AML-193 (cell line): ENCODE results near the gene RP2.

ENCODE experiments used
- DNase-seq, 2 experiments: peaks; one replicate each; lab custom pipeline; 2025; lab: John Stamatoyannopoulos, UW

Gene RP2

DNA sequence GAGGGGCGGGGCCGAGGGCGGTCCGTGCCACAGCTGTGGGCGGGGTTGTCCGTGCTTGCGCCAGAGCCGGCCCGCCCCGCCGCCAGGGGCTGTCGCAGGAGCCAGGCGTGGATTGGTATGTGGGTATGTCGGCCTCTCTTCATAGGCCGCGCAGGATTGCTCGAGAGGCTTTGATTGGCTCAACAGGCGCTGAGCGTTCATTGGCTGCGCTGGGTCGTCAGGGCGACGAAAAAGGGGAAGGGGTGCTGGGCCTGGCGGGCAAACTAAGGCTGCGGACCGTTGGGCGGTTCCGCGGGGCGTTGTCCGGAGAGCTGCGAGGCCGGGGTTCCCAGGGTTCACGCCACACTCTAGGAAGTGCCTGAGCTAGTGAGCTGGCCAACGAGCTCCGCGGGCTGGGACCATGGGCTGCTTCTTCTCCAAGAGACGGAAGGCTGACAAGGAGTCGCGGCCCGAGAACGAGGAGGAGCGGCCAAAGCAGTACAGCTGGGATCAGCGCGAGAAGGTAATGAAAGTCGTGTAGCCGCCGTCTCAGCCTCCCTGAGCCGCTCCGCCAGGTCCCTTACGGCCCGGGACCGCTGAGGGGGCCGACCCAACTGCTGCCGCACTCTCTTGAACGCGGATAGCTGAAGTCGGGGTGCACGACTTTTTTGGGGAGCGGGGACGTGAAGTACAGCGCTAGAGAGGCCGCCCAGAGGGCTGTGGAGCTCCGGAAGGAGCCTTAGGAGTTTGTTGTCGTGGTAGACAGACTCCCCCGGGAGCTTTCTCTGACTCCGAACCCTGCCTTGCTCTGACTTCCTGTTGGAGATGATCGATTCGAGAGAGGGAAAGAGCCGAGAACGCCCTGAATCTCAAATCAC is at the start of gene RP2:
RP2 (plus strand) TSS at position 343 of the 857 bp plus-strand sequence; CDS start at position 401, 58 bp downstream.
- DNase-seq = peak; percentile 73

DNA sequence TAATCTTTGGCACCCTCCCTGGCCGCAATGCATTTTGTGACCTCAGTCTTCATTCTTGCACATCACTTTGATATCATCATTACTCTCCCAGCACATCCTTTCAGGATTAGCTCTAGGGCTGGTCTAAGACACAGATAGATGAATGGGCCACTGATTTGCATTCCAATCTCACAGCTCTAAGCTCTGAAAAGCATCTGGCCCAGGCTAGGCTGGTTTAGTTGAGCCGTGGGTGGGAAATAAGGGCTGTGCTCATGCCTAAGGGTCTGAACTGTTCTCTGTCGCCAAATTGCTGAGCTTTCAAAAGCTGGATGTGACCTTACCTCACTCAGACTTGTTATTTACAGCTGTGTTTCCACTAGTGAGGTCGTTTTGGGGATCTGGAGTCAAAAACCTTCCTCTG is 47.9 kb upstream of the RP2 start:
- no peak for DNase-seq

GRCh38 chrX:46791927-46792809 is 44.7 kb upstream of the RP2 start:
- DNase-seq = peak; percentile 69 to 76

- DNase-seq = no peak
Observed at GRCh38 chrX:46792810-46793188, 44.0 kb upstream of the RP2 start.

GRCh38 chrX:46793386-46794143 is 43.3 kb upstream of the RP2 start:
- no peak for DNase-seq

- peak; percentile 16 to 58 for DNase-seq
Observed at GRCh38 chrX:46796574-46797191, 40.2 kb upstream of the RP2 start.

DNA sequence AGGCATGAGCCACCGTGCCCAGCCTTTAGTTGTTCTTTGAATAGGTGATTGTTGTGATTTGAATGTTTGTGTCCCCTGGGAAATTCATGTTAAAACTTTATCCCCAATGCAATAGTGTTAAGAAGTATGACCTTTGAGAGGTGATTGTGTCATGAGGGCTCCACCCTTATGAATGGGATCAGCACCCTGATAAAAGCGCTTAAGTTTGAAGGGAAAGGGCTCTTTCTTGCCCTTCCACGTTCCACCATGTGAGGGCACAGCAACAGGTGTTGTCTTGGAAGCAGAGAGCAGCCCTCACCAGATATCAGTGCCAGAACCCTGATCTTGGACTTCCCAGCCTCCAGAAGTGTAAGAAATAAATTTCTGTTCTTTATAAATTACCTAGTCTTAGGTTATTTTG is 33.7 kb upstream of the RP2 start:
- no peak for DNase-seq

- no peak for DNase-seq
Observed at GRCh38 chrX:46805270-46805669, 31.6 kb upstream of the RP2 start.

- DNase-seq = no peak
Observed at GRCh38 chrX:46811121-46811520, 25.7 kb upstream of the RP2 start.

DNA sequence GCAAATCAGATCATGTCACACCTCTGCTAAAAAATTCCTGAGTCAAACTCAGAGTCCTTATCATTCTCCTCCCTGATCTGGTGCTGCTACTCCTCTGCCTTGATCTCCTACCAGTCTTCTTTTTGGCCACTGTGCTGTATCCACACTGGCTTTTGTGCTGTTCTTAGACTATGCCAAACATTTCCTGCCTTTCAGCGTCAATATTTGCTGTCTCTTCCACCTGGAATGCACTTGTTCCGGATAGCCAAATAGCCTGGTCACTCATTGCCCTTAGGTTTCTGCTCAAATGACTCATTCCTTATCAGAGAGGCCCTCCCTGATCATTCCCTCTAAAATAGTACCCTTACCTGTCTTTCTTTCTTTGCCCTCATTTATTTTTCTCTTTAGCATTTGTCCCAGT is 24.4 kb upstream of the RP2 start:
- no peak for DNase-seq

- no peak for DNase-seq
Observed at GRCh38 chrX:46814966-46815365, 21.9 kb upstream of the RP2 start.

GRCh38 chrX:46819136-46819535 is 17.7 kb upstream of the RP2 start:
- no peak for DNase-seq

GRCh38 chrX:46820391-46821100 is 16.3 kb upstream of the RP2 start:
- no peak for DNase-seq

GRCh38 chrX:46823481-46823880 is 13.4 kb upstream of the RP2 start:
- DNase-seq = no peak

GRCh38 chrX:46831765-46832327 is 5.0 kb upstream of the RP2 start:
- DNase-seq = no peak

DNA sequence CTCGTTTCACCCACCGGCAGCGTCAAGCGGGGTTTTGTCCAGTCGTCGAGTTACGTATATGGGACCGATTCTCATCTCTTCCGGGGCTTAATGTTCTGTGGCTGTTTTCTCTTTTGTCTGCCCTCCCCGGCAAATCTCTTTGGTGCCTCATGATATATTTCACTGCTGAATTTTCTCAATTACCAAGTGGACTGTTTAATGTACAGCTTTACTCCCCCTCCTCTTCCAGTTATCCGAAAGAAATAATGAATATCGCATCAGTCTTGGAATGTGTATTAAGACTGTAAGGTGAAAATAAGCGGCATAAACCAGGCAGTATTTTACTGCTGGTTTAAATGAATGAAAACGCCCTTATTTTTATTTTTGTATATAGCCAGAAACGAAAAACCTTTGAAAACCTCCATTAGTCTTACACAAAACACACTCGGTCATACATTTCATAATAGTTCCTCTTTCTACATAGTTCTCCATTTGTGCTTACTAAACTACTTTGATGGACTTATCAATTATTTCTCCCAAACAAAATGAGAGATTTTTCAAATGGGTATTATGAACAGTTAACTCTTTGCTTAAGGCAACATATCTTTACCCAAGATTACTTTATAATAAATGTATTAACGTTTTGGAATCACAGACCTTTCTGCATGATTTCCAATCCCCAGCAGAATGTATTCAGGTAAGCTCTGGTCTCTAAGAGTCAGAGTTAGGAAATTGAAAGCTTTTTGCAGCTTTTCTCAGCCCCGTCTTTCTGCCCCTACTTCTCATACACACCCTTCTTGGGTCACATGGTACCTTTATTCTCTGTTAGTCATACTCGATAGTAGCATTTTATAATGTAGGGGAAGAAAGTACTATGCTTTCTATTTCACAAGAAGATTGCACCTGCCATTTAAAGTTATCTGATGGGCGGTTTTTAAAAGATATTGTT is 979 bp downstream of the RP2 start:
- peak; percentile 43 to 51 for DNase-seq

DNA sequence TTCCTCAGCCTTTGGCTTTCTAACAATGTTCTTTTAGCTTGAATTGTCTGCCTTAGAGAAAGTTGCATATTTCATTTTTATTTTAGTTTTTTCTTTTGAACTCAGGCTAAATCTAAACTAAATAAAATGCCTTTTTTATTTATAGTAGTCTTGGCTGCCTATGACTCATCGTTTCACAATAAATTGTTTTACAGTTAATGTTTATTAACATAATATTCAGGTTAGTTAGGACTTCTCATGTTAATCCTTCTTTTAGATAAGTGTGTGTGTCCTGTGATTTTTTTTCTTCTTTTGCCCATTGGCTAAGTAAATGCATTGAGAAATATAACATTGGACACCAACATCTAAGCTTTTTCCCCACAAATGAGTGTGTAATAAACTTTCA is 1.6 kb downstream of the RP2 start:
- no peak for DNase-seq

GRCh38 chrX:46838974-46839480 is 2.2 kb downstream of the RP2 start:
- no peak for DNase-seq

DNA sequence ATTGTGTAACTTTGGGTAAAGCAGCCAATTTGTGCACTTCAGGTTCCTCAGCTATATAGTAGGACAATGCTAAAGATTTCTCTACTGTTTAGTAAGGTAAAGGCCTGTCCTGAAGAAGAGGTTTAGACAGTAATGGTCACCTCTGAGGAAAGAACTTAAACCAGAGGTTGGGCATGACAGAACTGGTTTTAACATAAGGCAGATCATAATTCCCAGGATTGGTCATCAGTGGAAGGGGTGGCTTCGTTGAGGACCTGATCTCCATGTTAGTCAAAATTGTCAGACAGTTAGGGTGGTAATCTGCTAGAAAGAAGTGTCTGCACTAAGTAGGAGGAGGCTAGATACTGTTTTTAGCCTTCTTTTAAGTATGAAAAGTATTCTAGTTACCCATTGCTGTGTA is 4.1 kb downstream of the RP2 start:
- no peak for DNase-seq

DNA sequence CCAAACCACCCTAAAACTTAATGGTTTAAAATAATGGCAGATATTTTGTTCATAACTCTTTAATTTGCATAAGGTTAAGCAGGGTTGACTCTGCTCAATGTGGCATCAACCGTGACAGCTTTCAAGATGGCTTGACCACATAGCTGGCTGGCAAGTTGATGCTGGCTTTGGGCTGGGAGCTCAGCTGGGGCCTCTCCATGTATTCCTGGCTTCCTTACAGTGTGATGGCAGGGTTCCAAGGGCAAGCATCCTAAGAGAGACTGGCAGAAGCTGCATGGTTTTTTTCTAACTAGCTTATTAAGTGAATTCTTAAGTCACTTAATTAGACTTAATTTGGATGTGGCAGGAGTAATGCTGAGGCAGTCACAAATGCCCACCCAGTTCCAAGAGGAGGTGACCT is 4.5 kb downstream of the RP2 start:
- DNase-seq = no peak
